ENCODE measurements around the gene PRDM10. TPM values are rescaled to one million over a fixed set of nuclear protein-coding genes. Genes with fewer than 3 reads are reported as not detected.

Gene PRDM10
- total RNA-seq, 1 donor from 2014 or later = 4.7 TPM

GRCh38 chr11:129992161-129992944 is 10.3 kb downstream of the PRDM10 start:
- no peaks in the 10 kb centered on the region for H3K27me3 ChIP-seq (ENCODE audit: control insufficient read depth, insufficient read depth, low read length)
- H3K36me3 ChIP-seq (ENCODE audit: control insufficient read depth, insufficient read depth, low read length) = no peaks in the 10 kb centered on the region
- no peak overlapping the region for H3K4me3 ChIP-seq (ENCODE audit: low read depth, low read length)
- peak; percentile 52 for TF ChIP-seq CTCF (IDR thresholded peaks at IDR 0.05; ENCODE audit: insufficient read depth, low read length, severe bottlenecking)
- FAIRE-seq (no peak), DNase-seq (ENCODE audit: low read depth) (peak; percentile 69)

GRCh38 chr11:129989149-129989813 is 13.4 kb downstream of the PRDM10 start:
- FAIRE-seq (no peak), DNase-seq (ENCODE audit: low read depth) (no peak)
- TF ChIP-seq CTCF (IDR thresholded peaks at IDR 0.05; ENCODE audit: insufficient read depth, low read length, severe bottlenecking) = no peak
- no peaks in the 10 kb centered on the region for H3K36me3 ChIP-seq (ENCODE audit: control insufficient read depth, insufficient read depth, low read length)
- H3K4me3 ChIP-seq (ENCODE audit: low read depth, low read length) = no peak overlapping the region
- no peaks in the 10 kb centered on the region for H3K27me3 ChIP-seq (ENCODE audit: control insufficient read depth, insufficient read depth, low read length)

- H3K27me3 ChIP-seq (ENCODE audit: control insufficient read depth, insufficient read depth, low read length) = no peaks in the 10 kb centered on the region
- TF ChIP-seq CTCF (IDR thresholded peaks at IDR 0.05; ENCODE audit: insufficient read depth, low read length, severe bottlenecking) = no peak
- H3K4me3 ChIP-seq (ENCODE audit: low read depth, low read length) = no peak overlapping the region
- no peaks in the 10 kb centered on the region for H3K36me3 ChIP-seq (ENCODE audit: control insufficient read depth, insufficient read depth, low read length)
- DNase-seq (ENCODE audit: low read depth) (no peak), FAIRE-seq (no peak)
Observed at GRCh38 chr11:129987950-129988349, 14.7 kb downstream of the PRDM10 start.

- H3K27me3 ChIP-seq (ENCODE audit: control insufficient read depth, insufficient read depth, low read length) = no peaks in the 10 kb centered on the region
- FAIRE-seq = no peak
- H3K36me3 ChIP-seq (ENCODE audit: control insufficient read depth, insufficient read depth, low read length) = no peaks in the 10 kb centered on the region
- H3K4me3 ChIP-seq (ENCODE audit: low read depth, low read length) = no peak overlapping the region
- no peak for DNase-seq (ENCODE audit: low read depth)
- no peak for TF ChIP-seq CTCF (IDR thresholded peaks at IDR 0.05; ENCODE audit: insufficient read depth, low read length, severe bottlenecking)
Observed at GRCh38 chr11:129985823-129986222, 16.8 kb downstream of the PRDM10 start.

GRCh38 chr11:129980086-129980485 is 22.5 kb downstream of the PRDM10 start:
- H3K4me3 ChIP-seq (ENCODE audit: low read depth, low read length) = no peak overlapping the region
- H3K36me3 ChIP-seq (ENCODE audit: control insufficient read depth, insufficient read depth, low read length) = no peaks in the 10 kb centered on the region
- peak; percentile 93 for FAIRE-seq
- no peak for TF ChIP-seq CTCF (IDR thresholded peaks at IDR 0.05; ENCODE audit: insufficient read depth, low read length, severe bottlenecking)
- no peak for DNase-seq (ENCODE audit: low read depth)
- H3K27me3 ChIP-seq (ENCODE audit: control insufficient read depth, insufficient read depth, low read length) = no peaks in the 10 kb centered on the region

Measured in bronchial epithelial cell (primary cell).